Transverse colon (tissue), 4 donors: Measurements from ENCODE around the gene RPA3.

Experiments
- POLR2A ChIP-seq: fragments of 450-650 bp; IDR thresholded peaks from one replicate; pipeline ENCODE4 v1.6.1; 2016; ENCODE audit warnings: antibody characterized with exemption, mild to moderate bottlenecking, moderate library complexity
- POLR2AphosphoS5 ChIP-seq, 3 donors: sonication (generic); formaldehyde crosslinking; IDR thresholded peaks; one replicate each; pipeline ENCODE4 v1.6.1; 2016; ENCODE audit warnings: antibody characterized with exemption in 3 of 3
- TF ChIP-seq, protein P1 (sequence below), 5 experiments: fragments of 200-600 bp in 3 of 5; fragments of 450-650 bp in 2 of 5; sonication (generic) in 3 of 5; IDR thresholded peaks; 1 replicate in 2 of 5; 2 replicates in 3 of 5; pipeline ENCODE4 v1.5.1; 2016 to 2017; ENCODE audit warnings: antibody characterized with exemption in 5 of 5, inconsistent platforms in 3 of 5, mild to moderate bottlenecking in 2 of 5, moderate library complexity in 1 of 5

DNA sequence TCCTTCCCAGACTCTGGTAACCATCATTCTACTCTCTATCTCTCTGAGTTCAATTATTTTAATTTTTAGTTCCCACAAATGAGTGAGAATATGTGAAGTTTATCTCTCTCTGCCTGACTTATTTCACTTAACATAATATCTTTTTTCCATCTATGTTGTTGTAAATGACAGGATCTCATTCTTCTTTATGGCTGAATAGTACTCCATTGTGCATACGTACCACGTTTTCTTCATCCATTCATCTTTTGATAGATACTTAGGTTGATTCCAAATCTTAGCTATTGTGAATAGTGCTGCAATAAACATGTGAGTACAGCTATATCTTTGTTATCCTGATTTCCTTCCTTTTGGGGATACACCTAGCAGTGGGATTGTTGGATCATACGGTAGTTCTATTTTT, 23.9 kb downstream of the RPA3 start:
- TF ChIP-seq POLR2A (no peak), POLR2AphosphoS5 (IDR thresholded peaks at IDR 0.05) (no peak)
- TF ChIP-seq, protein P1, sequence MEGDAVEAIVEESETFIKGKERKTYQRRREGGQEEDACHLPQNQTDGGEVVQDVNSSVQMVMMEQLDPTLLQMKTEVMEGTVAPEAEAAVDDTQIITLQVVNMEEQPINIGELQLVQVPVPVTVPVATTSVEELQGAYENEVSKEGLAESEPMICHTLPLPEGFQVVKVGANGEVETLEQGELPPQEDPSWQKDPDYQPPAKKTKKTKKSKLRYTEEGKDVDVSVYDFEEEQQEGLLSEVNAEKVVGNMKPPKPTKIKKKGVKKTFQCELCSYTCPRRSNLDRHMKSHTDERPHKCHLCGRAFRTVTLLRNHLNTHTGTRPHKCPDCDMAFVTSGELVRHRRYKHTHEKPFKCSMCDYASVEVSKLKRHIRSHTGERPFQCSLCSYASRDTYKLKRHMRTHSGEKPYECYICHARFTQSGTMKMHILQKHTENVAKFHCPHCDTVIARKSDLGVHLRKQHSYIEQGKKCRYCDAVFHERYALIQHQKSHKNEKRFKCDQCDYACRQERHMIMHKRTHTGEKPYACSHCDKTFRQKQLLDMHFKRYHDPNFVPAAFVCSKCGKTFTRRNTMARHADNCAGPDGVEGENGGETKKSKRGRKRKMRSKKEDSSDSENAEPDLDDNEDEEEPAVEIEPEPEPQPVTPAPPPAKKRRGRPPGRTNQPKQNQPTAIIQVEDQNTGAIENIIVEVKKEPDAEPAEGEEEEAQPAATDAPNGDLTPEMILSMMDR (IDR thresholded peaks at IDR 0.05) = no peak
